ENCODE measurements around the gene XCR1. TPM values are rescaled to one million over a fixed set of nuclear protein-coding genes. Genes with fewer than 3 reads are reported as not detected.

XCR1 gene
- total and polyA plus RNA-seq, 12 donors = 0.01 to 0.72 (median 0.09) TPM; not detected in 7

GRCh38 chr3:46030626-46031025 is 3.3 kb upstream of the XCR1 start:
- 89 to 90% methylated on average over 6 of the region's 6 CpGs for WGBS, 2 donors
- ATAC-seq (no peak), DNase-seq (no peak)
- H3K4me1 ChIP-seq = peaks cover 0 to 3% (median 0%) of the 10 kb centered on the region in 9 donors
- TF ChIP-seq, protein P1, sequence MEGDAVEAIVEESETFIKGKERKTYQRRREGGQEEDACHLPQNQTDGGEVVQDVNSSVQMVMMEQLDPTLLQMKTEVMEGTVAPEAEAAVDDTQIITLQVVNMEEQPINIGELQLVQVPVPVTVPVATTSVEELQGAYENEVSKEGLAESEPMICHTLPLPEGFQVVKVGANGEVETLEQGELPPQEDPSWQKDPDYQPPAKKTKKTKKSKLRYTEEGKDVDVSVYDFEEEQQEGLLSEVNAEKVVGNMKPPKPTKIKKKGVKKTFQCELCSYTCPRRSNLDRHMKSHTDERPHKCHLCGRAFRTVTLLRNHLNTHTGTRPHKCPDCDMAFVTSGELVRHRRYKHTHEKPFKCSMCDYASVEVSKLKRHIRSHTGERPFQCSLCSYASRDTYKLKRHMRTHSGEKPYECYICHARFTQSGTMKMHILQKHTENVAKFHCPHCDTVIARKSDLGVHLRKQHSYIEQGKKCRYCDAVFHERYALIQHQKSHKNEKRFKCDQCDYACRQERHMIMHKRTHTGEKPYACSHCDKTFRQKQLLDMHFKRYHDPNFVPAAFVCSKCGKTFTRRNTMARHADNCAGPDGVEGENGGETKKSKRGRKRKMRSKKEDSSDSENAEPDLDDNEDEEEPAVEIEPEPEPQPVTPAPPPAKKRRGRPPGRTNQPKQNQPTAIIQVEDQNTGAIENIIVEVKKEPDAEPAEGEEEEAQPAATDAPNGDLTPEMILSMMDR (IDR thresholded peaks at IDR 0.05) = no peak
- intact Hi-C loops (cut with DNase I) = no loop called here
- H3K27ac ChIP-seq = no peak overlapping the region
- H3K36me3 ChIP-seq = no peaks in the 10 kb centered on the region
- peaks cover 0 to 34% (median 11%) of the 10 kb centered on the region in 11 donors for H3K9me3 ChIP-seq
- peaks cover 0 to 3% (median 0%) of the 10 kb centered on the region in 7 donors for H3K27me3 ChIP-seq
- no peak overlapping the region for H3K4me3 ChIP-seq

GRCh38 chr3:46029953-46030543 is 2.8 kb upstream of the XCR1 start:
- H3K36me3 ChIP-seq = no peaks in the 10 kb centered on the region
- WGBS, 2 donors = 80 to 89% methylated on average over 1 of the region's 1 CpG
- TF ChIP-seq, protein P1 (IDR thresholded peaks at IDR 0.05) = no peak
- H3K4me3 ChIP-seq = no peak overlapping the region
- H3K9me3 ChIP-seq = peaks cover 0 to 34% (median 11%) of the 10 kb centered on the region in 11 donors
- intact Hi-C loops (cut with DNase I) = no loop called here
- ATAC-seq = no peak
- peaks cover 0 to 3% (median 0%) of the 10 kb centered on the region in 9 donors for H3K4me1 ChIP-seq
- H3K27me3 ChIP-seq = peaks cover 0 to 3% (median 0%) of the 10 kb centered on the region in 7 donors
- no peak for DNase-seq
- no peak overlapping the region for H3K27ac ChIP-seq

- H3K4me1 ChIP-seq = peaks cover 0 to 3% (median 0%) of the 10 kb centered on the region in 9 donors
- WGBS, 2 donors = 82% methylated on average over 6 of the region's 6 CpGs
- H3K9me3 ChIP-seq = peaks cover 0 to 34% (median 11%) of the 10 kb centered on the region in 11 donors
- H3K27ac ChIP-seq = no peak overlapping the region
- no peaks in the 10 kb centered on the region for H3K27me3 ChIP-seq
- no peak for DNase-seq
- no peak overlapping the region for H3K4me3 ChIP-seq
- H3K36me3 ChIP-seq = no peaks in the 10 kb centered on the region
- intact Hi-C loops (cut with DNase I) = no loop called here
- ATAC-seq = no peak
- TF ChIP-seq, protein P1 (IDR thresholded peaks at IDR 0.05) = no peak
Measured at GRCh38 chr3:46027736-46028397, 584 bp upstream of the XCR1 start.

DNA sequence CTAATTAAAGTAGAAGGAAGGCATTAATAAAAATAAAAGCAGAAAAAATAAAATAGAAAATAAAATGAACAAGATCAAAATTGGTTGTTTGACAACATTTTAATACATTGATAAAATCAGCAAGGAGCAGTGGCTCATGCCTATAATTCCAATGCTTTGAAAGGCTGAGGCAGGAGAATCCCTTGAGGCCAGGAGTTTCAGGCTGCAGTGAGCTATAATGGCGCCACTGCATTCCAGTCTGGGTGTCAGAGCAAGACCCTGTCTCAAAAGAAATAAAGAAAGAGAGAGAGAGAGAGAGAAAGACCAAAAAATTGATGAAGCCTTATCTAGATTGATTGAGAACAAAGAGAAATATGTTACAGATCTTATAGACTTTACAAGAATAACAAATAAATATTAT is 2.1 kb downstream of the XCR1 start:
- H3K4me3 ChIP-seq = no peak overlapping the region
- WGBS, 2 donors = 62 to 65% methylated on average over 1 of the region's 1 CpG
- TF ChIP-seq, protein P1 (IDR thresholded peaks at IDR 0.05) = no peak
- DNase-seq (no peak), ATAC-seq (no peak)
- H3K4me1 ChIP-seq = peaks cover 0 to 1% (median 0%) of the 10 kb centered on the region in 9 donors
- H3K27me3 ChIP-seq = no peaks in the 10 kb centered on the region
- intact Hi-C loops (cut with DNase I) = no loop called here
- H3K36me3 ChIP-seq = no peaks in the 10 kb centered on the region
- H3K9me3 ChIP-seq = peaks cover 0 to 34% (median 11%) of the 10 kb centered on the region in 11 donors
- H3K27ac ChIP-seq = no peak overlapping the region
